Glutamatergic neuron (in vitro differentiated cells): ENCODE data around the gene RNF144A. TPM values are rescaled to one million over a fixed set of nuclear protein-coding genes. Genes with fewer than 3 reads are reported as not detected.
"Not testable (repeated sequence)": the region's sequence is repeated elsewhere in the genome, so short reads cannot be mapped to it uniquely, and the experiment has no call there.

Experiments
- DNase-seq: peaks from one replicate; pipeline ENCODE4 v3.0.0; 2022
- H3K27ac Mint-ChIP-seq: one replicate; pipeline ENCODE4 v1.8.0; 2020; ENCODE audit warnings: mild to moderate bottlenecking, mixed read lengths, inconsistent platforms; ENCODE audit not compliant: unreplicated experiment
- H3K27me3 Mint-ChIP-seq: one replicate; pipeline ENCODE4 v1.8.0; 2020; ENCODE audit warnings: mild to moderate bottlenecking, moderate library complexity, mixed read lengths, inconsistent platforms; ENCODE audit not compliant: unreplicated experiment
- H3K36me3 Mint-ChIP-seq: one replicate; pipeline ENCODE4 v1.8.0; 2020; ENCODE audit warnings: mild to moderate bottlenecking, mixed read lengths, inconsistent platforms; ENCODE audit not compliant: unreplicated experiment
- H3K4me1 Mint-ChIP-seq: one replicate; pipeline ENCODE4 v1.8.0; 2020; ENCODE audit warnings: mild to moderate bottlenecking, low read depth, mixed read lengths, inconsistent platforms; ENCODE audit not compliant: unreplicated experiment
- H3K4me3 Mint-ChIP-seq: one replicate; pipeline ENCODE4 v1.8.0; 2020; ENCODE audit warnings: mild to moderate bottlenecking, mixed read lengths, inconsistent platforms; ENCODE audit not compliant: unreplicated experiment
- H3K9me3 Mint-ChIP-seq: one replicate; pipeline ENCODE4 v1.8.0; 2020; ENCODE audit warnings: mild to moderate bottlenecking, moderate library complexity, mixed read lengths, inconsistent platforms; ENCODE audit not compliant: unreplicated experiment
- total RNA-seq: library from RNA; stranded (reverse); fragmentation: NEBNext Ultra II Directional; extraction: Animal tissue kit (Norgen Biotek cat#: 25700); gene quantifications from one replicate; pipeline ENCODE4 v1.2.1, GENCODE V29; 2021; ENCODE audit not compliant: unreplicated experiment
- TF ChIP-seq, protein P1 (sequence below): fragments of 200-600 bp; sonication (generic); IDR thresholded peaks from one replicate; pipeline ENCODE4 v1.5.0; 2021; ENCODE audit not compliant: partially characterized antibody, unreplicated experiment

Gene RNF144A
- total RNA-seq, 1 donor from 2014 or later: 40.2 TPM

DNA sequence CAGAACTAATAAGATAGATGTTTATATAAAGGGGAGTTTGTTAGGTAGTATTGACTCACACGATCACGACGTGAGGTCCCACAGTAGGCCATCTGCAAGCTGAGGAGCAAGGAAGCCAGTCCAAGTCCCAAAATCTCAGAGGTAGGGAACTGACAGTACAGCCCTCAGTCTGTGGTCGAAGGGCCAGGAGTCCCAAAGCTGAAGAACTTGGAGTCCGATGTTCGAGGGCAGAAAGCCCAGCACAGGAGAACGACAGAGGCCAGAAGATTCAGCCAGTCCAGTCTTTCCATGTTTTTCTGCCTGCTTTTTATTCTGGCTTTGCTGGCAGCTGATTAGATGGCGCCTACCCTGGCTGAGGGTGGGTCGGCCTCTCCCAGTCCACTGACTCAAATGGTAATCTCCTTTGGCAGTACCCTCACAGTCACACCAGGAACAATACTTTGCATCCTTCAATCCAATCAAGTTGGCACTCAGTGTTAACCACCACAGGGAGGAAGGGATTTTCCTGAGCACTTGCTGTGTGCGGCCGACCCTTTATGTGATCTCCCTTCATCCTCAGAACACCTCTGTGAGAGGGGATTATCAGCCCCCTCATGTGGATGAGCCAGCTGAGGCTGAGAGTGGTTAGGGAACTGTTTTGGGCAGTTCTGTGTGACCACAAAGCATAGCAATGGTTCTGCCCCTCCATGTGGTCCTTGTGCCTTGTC is 78.3 kb downstream of the RNF144A start:
- H3K27me3 Mint-ChIP-seq: peaks cover 7% of the 10 kb centered on the region
- TF ChIP-seq, protein P1, sequence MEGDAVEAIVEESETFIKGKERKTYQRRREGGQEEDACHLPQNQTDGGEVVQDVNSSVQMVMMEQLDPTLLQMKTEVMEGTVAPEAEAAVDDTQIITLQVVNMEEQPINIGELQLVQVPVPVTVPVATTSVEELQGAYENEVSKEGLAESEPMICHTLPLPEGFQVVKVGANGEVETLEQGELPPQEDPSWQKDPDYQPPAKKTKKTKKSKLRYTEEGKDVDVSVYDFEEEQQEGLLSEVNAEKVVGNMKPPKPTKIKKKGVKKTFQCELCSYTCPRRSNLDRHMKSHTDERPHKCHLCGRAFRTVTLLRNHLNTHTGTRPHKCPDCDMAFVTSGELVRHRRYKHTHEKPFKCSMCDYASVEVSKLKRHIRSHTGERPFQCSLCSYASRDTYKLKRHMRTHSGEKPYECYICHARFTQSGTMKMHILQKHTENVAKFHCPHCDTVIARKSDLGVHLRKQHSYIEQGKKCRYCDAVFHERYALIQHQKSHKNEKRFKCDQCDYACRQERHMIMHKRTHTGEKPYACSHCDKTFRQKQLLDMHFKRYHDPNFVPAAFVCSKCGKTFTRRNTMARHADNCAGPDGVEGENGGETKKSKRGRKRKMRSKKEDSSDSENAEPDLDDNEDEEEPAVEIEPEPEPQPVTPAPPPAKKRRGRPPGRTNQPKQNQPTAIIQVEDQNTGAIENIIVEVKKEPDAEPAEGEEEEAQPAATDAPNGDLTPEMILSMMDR: no peak
- H3K9me3 Mint-ChIP-seq: peaks cover 5% of the 10 kb centered on the region
- no peak overlapping the region for H3K4me3 Mint-ChIP-seq
- no peak for DNase-seq
- H3K4me1 Mint-ChIP-seq: peaks cover 27% of the 10 kb centered on the region
- peaks cover 5% of the 10 kb centered on the region for H3K36me3 Mint-ChIP-seq
- H3K27ac Mint-ChIP-seq: no peak overlapping the region

- peaks cover 3% of the 10 kb centered on the region for H3K27me3 Mint-ChIP-seq
- H3K4me3 Mint-ChIP-seq: no peak overlapping the region
- H3K9me3 Mint-ChIP-seq: peaks cover 1% of the 10 kb centered on the region
- no peak overlapping the region for H3K27ac Mint-ChIP-seq
- peaks cover under 1% of the 10 kb centered on the region for H3K36me3 Mint-ChIP-seq
- TF ChIP-seq, protein P1: no peak
- DNase-seq: no peak
- H3K4me1 Mint-ChIP-seq: peaks cover 9% of the 10 kb centered on the region
Observed at GRCh38 chr2:6999211-6999877, 82.1 kb downstream of the RNF144A start.

- peaks cover 10% of the 10 kb centered on the region for H3K4me1 Mint-ChIP-seq
- not testable (repeated sequence) for DNase-seq, H3K4me3 Mint-ChIP-seq, H3K27me3 Mint-ChIP-seq, H3K36me3 Mint-ChIP-seq, H3K27ac Mint-ChIP-seq, H3K9me3 Mint-ChIP-seq
Observed at GRCh38 chr2:7001395-7001794, 84.2 kb downstream of the RNF144A start.

DNA sequence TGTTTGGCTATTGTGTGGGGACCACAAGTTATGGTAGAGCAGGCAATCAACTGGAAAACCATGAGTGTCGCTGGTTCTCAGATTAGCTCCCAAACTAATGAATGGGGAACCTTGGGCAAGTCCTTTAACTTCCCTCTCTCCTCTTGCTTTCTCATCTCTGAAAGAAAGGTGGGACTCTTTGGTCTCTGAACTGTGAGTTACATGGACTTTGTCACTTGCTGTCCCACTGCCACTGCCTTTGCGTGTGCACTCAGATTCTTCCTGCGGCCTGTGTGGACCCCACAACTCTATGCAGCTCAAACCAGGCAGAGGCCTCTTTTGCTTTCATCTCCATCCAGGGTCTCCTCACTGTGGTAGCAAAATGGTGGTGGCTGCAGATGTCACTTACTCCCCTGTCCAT is 86.7 kb downstream of the RNF144A start:
- Mint-ChIP-seq H3K27me3 (no peaks in the 10 kb centered on the region), H3K4me3 (no peak overlapping the region), H3K27ac (no peak overlapping the region), H3K9me3 (peaks cover 6% of the 10 kb centered on the region), H3K36me3 (peaks cover 5% of the 10 kb centered on the region), H3K4me1 (peaks cover 29% of the 10 kb centered on the region)
- TF ChIP-seq, protein P1: no peak
- DNase-seq: no peak

DNA sequence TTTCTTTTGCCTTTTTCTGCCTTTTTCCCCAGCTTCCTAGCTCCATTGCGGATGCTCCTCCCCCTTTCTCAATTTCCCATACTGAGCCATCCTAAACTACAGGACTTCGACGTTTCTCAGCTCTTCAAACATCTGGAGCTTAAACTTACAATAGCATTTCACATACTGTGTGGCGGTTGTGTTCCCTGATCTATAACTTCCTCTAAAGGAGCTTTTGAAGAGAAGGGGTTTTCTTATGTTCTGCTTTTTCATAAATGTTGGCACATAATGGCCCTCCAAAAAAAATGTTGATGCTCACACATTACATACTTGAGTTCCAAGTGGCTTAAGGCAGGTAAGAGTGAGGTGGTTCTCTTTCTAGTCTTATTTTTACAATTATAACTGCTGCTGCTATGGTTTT is 87.4 kb downstream of the RNF144A start:
- H3K27ac Mint-ChIP-seq: no peak overlapping the region
- peaks cover 31% of the 10 kb centered on the region for H3K4me1 Mint-ChIP-seq
- H3K4me3 Mint-ChIP-seq: no peak overlapping the region
- no peaks in the 10 kb centered on the region for H3K27me3 Mint-ChIP-seq
- peaks cover 6% of the 10 kb centered on the region for H3K9me3 Mint-ChIP-seq
- TF ChIP-seq, protein P1: no peak
- no peak for DNase-seq
- peaks cover 5% of the 10 kb centered on the region for H3K36me3 Mint-ChIP-seq
